HG03558 (cell line): ENCODE measurements around the gene PRKAG2.

Source experiments
- ATAC-seq: cut with Tn5 transposase; IDR thresholded peaks from one replicate; pipeline ENCODE4 v1.9.1; 2021; ENCODE audit warnings: moderate number of reproducible peaks; ENCODE audit not compliant: unreplicated experiment; ENCODE audit errors: extremely low read depth

PRKAG2 gene

DNA sequence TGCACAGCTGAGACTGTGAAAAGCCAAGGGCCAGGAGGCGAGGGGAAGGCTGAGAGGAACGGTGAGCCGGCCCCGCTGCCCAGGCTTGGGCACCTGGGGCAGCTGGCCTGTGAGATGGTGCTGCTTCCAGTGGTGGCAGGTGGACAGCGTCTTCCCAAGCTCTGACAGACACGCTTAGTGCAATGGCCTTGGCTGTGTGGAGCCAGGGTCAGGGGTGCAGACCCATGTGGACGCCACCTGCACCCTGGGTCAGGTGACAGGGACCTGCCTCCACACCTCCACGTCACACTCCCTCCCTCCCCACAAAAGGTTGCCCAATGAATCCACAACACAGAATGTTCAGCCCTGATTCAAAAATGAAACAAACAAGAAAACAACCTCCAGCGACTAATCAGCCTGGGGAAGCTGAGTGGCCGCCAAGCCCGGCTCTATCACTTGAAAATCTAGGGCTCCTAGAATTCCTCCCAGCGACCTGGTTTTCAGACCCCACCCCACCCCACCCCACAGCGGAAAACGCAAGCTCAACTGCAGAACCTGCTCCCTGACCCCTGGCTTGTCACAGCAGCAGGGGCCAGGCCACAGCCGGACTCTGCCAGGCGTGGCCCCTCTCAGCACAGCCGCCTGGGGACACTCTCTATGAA is 54.3 kb downstream of the PRKAG2 start:
- no peak for ATAC-seq

DNA sequence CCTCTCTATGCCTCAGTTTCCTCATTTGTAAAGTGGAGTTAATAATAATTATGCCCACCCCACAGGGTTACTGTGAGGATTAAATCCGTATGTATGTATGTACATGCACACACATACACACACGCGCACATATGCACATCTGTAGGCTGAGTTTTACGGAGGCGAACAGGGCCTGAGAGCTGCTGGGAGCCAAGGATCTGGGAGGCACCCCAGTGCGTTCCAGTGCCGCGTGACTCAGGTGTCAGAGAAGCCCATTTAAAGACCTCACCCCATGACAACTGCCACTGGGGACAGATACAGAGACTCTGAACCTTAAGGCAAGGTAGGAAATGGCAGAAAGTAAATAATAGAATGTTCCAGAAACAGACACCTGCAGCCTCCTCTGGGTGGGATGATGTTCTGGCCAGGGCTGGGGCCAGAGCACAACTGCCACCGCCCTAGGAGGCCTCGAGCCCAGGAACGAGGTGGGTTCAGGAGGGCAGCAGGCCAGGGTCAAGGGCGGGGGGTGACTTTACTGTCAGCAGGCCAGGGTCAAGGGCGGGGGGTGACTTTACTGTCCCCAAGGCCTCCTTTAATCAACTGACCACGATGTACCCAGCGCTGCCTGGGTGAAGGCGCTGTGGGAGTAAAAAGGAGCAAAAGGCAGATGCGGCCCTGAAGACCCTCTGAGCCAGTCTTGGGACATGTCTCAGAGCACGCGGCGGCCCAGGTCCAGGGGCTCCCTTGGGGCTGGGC is 54.9 kb downstream of the PRKAG2 start:
- ATAC-seq = no peak

DNA sequence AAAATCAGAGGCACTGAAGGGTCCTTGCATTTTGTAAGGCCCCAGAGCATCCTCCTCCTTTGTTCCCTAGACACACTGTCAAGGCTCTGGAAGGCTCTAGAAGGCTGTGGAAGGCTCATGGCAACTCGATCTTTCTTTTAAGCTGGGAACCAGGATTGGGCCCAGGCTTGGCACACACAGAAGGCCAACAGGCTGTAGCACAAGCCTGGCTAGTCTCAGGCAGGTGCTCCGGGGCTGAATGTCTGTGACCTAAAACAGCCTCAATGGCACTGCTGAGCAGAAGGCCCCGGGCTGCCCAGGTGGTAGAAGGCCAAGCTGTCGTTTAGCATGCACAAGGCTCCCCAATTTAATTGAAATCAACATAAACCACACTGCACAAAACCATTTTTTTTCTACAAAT is 55.7 kb downstream of the PRKAG2 start:
- no peak for ATAC-seq

DNA sequence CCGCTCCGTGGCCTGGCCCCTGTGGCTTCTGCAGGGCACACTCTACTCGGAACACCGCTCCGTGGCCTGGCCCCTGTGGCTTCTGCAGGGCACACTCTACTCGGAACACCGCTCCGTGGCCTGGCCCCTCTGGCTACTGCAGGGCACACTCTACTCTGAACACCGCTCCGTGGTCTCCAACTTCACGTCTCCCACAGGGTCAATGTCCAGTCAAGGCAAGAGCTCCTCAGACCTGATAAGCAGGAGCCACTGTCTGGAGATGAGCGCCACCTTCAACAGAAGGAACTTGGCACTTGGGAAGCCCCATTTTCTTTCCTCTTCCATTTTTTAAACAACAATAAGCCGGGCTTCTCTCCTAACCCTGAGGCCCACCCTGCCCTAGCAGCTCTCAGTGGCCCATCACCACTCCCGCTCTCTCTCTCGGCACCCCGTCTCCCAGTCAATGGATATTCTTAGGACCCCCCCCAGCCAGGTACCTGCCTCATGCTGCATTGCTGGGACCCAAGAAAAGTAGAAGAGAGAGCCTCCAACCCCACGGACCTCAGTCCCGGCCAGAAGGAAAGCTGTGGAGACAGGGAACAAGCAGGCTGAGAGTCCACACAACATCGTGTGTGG is 56.3 kb downstream of the PRKAG2 start:
- no peak for ATAC-seq

DNA sequence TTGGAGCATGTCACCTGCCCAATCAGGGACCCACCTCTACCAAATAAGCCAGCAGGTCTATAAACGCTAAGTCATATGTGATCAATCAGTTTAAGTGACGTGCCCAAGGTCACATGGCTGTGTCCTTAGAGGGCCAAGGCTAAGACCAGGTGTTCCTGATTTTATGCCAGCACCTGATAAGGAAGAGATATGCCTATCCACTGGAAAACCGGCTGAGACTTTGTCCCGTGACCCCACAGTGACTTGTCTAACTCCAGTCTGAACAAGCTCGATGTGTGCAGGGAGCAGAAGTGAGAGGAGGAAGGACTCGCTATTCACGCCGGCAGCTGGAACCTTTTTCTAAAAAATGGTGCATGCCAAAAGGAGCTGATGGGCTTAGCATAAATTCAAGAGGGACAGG is 57.0 kb downstream of the PRKAG2 start:
- ATAC-seq = no peak

DNA sequence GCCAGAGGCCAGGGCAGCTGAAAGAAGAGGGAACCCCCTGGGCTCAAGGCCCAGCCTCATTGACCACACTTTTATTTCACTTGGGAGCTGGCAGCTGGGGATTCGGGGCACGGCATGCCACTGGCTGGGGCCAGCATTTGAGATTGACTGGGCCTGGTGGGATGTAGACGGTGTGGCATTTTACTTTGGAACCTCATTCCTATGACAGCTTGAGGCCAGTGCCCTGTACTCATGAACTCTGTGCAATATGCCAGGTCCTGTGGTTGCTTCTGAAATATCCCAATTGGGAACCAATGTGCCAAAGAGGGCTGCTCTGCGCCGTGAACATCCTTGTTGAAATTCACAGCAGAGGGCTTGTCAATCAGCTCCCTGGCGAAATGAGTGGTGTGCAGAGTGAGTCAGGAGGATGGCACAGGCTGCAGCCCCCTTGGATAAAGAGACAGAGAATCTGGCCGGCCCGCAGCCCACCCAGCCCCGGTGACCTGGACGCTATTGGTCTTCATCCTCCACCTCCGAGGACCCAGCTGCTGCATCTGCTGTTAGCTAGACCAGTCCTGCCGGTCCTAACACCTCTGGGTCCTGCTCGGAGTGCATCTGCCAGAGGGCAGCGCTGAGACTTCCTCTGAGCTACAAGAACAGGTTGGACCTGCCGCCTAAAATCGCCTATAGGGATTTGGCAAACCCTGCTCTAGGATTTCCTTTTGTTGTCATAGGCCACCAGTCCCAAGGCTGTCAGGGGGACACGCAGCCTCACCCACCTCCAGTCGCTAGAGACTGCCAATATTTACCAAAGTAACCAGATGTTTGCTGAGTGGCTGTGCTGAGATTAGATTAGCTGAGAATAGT is 58.0 kb downstream of the PRKAG2 start:
- no peak for ATAC-seq

DNA sequence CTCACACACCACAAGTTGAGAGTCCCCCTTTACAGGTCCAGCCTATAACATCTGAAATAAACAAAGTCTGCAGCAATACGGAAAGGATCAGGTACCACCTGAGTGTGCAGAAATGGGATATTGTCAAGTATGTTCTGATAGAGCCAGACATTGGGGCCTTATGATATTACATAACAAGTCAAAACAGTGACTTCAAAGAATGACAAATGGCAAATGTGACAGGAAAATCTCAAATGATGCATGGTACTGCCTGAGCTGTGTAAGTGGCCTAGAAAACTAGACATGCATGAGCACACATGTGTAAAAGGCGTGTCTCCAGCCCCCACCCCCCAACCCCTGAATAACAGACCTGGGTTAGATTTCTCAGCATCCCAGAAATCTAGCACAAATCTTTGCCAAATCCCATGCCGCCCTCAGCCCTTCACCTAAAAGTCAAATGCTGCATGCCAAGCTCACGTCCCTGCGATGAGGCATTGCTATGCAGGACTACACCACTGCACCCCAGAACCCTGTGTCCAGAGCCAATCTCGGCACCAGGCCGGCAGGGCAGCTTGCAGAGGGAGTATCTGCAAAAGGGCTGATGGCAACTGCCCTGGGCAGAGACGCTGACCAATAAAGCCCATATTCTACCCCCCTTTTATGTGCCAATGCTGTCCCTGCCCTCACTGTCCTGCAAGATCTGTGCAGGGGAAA is 58.8 kb downstream of the PRKAG2 start:
- ATAC-seq = no peak

DNA sequence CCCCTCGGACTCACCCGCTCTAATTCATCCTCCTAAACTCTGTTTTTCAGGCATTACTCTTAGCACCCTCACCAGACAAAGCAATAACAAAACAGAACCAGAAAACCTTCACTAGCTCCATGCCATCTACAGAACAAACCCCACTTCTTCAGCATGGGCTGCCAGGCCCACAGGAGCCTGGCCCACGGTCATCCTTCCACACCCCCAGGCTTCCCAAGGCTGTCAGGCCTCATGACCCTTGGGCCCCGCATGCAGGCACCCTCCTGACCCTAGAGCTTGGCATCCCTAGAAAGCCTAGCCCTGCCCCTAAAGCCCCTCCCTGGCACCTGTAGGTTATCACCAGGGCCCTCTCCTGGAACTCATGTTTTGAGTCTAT is 59.6 kb downstream of the PRKAG2 start:
- ATAC-seq = no peak

DNA sequence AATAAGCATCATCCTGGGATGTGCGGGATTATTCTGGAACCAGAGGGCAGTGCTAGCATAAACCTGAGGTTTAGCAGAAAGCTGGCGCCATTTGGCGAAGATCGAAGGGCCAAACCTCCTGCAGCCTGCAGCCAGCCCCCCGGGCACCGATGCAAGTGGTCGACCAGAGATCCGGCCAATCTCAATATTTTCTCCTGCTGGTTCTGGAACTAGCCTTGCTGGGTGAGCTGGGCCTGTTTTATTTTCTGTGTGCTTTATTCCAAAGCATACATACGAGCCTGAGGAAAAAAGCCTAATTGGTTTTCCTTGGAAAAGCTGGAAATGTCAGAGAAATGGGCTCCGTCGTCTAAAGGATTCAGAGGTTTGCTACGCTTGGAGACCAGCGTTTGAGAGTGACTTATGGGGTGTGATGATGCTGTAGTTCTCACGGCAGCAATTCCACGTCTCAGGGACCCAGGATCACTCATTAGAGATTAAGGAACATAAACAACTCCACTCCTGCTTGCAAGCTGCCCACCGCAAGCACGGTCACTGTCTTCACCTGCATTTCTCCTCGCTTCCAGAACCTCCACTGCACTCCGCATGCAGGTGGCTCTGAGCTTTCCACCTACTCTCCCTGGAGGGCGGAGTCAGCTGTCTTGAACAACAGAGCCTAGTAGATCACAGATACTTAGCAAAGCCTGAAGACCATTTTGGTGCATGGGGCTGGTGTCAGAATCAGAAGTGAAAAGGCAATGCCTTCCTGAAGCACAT is 60.2 kb downstream of the PRKAG2 start:
- ATAC-seq = no peak

DNA sequence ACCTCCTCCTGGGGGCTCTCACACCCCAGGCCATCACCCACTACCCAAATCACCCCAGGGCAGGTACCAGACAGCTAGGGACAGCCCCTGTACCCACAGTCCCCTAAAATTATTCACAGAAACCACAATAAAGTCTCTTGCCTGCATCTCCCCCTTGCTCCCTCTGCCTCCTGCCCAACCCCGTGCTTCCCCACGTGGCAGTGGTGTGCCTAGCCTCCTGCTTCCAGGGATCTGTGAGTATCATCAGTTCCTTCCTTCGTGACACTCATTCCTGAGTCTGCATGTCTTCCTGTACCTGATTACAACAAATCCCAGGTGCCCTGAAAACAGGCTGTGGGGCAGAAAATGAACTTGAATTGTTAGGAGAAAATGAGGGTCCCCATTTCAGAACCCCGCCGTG is 61.5 kb downstream of the PRKAG2 start:
- no peak for ATAC-seq

DNA sequence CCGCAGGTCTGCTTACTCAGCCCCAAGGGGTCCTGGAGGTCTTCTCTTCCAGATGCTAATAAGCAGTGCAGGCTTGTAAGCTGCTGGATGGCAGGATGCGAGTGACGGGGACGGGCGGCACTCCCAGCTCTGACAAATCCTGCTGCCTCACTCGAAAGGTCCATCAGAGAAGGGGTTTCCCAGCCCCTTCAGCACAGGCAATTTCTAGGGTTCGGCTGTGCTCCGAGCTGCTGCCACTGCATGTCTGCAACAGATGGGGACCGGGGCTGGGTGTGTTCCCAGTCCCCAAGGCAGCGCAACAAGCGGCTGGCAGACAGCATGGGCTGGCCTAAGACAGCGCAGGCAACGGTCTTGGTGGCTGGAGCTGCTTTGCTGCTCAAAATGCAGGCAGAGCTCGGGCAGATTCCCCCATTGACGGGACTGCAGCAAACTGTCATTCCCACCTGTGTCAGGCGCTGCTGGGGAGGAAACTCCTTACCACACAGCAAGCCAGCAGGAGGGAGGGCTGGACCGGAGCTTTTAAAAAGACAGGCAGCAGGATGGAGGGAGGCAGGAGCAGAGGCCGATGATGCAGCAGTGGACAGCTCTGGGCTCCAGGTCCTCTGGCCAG is 62.4 kb downstream of the PRKAG2 start:
- no peak for ATAC-seq

DNA sequence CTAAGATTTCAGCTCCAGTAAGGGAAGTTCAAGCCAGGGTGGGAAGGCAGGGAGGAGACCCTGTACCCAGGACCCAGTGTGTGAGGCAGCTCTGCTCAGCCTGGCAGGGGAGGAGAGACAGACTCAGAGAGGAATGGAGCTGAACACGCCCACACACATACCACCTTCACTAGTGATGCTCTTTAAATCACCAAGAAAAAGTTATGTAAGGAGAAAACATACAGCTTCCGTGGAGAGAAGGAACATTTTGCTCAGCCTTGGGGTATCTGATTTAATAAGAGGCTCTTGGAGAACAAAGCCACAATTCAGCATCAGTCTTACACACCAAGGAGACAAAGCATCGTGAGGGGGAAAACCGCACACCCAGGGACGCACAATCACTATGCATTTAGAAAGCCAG is 62.9 kb downstream of the PRKAG2 start:
- no peak for ATAC-seq

DNA sequence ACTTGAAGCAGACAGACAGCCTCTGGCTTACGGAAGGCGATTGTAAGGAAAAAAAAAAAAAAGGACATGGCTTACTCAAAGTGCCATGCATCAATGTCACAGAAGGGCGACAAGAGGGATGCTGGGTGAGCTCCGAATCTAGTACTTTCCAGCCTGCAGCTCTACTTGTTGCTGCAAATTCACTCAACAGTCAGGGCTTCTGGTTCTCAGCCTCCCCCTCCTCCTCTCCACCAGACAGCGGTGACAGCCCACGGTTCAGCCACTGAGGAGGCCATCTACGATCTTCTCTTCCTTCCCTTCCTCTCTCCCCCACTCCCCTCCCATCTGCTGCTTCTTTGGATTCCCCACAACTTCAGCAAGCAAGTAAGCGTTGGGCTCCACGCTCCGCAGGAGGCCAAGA is 63.5 kb downstream of the PRKAG2 start:
- ATAC-seq = no peak

DNA sequence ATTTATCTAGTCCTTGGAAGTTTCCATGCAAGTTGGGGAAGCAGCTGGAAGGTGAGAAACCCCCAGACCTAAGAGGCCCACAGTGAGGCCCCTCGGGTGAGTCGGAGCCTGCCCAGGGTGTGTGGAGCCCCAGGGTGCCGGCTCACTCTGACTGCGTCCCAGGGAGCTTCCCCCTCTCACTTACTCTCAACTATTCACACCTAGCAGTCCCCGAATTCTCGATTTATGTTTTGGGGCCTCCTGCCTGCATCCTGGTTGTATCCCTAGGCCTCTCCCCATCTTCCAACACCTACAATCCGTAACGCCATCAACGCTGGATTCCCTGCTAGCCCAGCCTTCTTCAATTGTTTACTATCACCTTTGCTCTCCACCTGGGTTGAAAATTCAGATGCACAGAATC is 63.9 kb downstream of the PRKAG2 start:
- ATAC-seq = no peak

DNA sequence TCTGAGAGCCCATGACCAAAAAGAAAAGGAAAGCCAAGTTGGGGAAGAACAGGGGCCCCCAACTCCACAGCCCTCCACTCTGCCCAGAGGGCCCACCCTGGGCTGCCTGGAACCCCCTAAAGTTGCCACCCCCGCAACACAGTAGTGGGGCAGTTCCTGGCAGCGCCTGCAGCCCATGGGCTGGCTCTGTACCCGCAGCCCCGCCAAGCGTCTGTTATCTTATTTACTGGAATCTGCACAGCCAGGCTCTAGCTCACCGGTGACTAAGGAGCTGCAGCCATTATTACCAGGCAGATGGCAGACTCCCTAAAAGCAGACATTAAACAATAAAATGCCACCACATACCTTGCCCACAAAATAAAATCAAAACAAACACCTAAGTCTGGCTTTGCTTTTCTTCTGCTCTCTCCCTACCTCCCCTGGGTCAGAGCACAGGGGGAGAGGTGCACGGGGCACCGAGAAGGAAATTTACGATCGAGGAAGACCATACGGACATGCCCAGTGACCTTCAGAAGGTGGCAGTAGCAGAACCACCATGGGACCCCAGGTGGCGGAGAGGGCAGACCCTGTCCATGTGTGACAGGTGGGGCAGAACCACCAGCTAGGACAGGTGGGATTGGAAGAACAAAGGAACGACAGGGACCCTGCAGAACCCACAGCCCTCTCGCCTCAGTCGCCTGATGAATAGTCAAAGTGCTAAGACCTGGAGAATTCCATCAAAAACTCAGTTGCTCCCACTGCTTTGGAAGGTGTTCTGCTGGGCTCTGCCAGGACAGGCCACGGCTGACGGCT is 66.3 kb downstream of the PRKAG2 start:
- no peak for ATAC-seq

DNA sequence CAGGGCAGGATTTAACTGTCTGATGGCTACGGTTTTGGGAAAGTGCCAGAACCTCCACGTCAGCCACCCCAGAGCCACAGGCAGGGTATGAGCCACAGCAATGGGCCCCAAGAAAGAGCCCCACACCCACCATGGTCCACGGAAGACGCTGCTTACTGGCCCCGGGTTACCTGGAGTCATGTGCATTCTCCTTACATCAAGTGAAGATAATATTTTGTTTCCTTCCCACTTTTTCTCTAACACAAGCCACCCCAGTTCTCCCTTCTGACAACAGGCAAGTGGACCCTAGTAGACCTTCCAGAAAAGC is 67.1 kb downstream of the PRKAG2 start:
- ATAC-seq = no peak

DNA sequence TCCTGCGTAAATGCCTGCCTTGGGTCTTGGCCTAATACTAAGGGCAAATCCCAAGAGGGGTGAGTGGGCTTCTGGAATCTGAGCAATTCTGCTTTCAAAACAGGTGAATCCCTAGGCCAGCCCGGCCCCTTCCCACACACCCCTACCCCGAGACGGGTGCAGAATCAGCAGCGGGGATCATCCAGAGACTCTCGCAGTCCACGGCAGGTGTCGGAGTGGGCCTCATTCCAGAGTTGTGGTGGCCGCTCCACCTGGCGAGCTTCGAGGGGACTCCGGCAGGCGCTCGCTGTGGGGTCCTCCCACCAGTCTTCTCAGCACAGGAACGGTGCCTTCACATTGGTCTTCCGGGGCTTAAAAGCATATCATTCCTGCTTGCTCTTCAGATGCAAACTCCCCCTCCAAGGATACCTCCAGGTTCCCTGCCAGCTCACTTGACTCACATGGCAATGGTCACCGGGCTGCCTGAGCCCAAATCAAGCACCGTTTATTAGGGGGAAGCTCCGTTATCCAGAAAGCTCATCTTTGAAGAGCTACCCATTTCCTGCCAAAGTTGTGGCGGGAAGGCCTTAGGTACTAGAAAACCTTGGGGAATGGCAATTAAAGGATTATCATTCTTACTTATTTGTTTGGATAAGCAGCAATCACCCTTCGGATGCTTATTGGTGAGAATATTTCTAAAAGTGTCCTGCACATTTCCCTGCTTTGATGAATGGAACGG is 67.6 kb downstream of the PRKAG2 start:
- ATAC-seq = no peak
